GM23248 (cell line): Measurements from ENCODE around the gene SCN4B. TPM values are rescaled to one million over a fixed set of nuclear protein-coding genes. Genes with fewer than 3 reads are reported as not detected.

ENCODE experiments used
- DNase-seq: peaks from one replicate; pipeline ENCODE4 v3.0.0-alpha.2; 2015
- H2AFZ ChIP-seq: fragments of 200-600 bp; sonication (generic); 2 replicates; pipeline ENCODE4 v1.6.1; 2016; ENCODE audit warnings: antibody characterized with exemption
- H3F3A ChIP-seq: fragments of 200-600 bp; sonication (generic); 2 replicates; pipeline ENCODE4 v1.6.1; 2016; ENCODE audit warnings: mild to moderate bottlenecking, antibody characterized with exemption, mixed run types; ENCODE audit not compliant: insufficient read depth
- H3K27ac ChIP-seq: fragments of 200-600 bp; sonication (generic); 2 replicates; pipeline ENCODE4 v1.5.1; 2016; ENCODE audit warnings: mild to moderate bottlenecking
- H3K27me3 ChIP-seq: fragments of 200-600 bp; sonication (generic); replicated peaks from 2 replicates; pipeline ENCODE4 v1.6.1; 2016; ENCODE audit warnings: mild to moderate bottlenecking; ENCODE audit not compliant: insufficient read depth
- H3K36me3 ChIP-seq: fragments of 200-600 bp; sonication (generic); 2 replicates; pipeline ENCODE4 v1.6.1; 2016; ENCODE audit warnings: low read depth, mild to moderate bottlenecking
- H3K4me1 ChIP-seq: fragments of 200-600 bp; sonication (generic); 2 replicates; pipeline ENCODE4 v1.6.1; 2016; ENCODE audit warnings: mild to moderate bottlenecking; ENCODE audit not compliant: insufficient read depth
- H3K4me2 ChIP-seq: fragments of 200-600 bp; sonication (generic); one replicate; pipeline ENCODE4 v1.6.1; 2016; ENCODE audit warnings: mild to moderate bottlenecking; ENCODE audit not compliant: unreplicated experiment
- H3K4me3 ChIP-seq: fragments of 200-600 bp; sonication (generic); 2 replicates; pipeline ENCODE4 v1.5.1; 2016; ENCODE audit warnings: mild to moderate bottlenecking
- H3K79me2 ChIP-seq: fragments of 200-600 bp; sonication (generic); 2 replicates; pipeline ENCODE4 v1.6.1; 2016; ENCODE audit warnings: mild to moderate bottlenecking; ENCODE audit not compliant: insufficient read depth
- H3K9ac ChIP-seq: fragments of 200-600 bp; sonication (generic); 2 replicates; pipeline ENCODE4 v1.6.1; 2016; ENCODE audit warnings: mild to moderate bottlenecking
- H3K9me2 ChIP-seq: fragments of 200-600 bp; sonication (generic); 2 replicates; pipeline ENCODE4 v1.6.1; 2016; ENCODE audit warnings: mixed run types, mild to moderate bottlenecking, moderate library complexity; ENCODE audit not compliant: insufficient read depth
- H3K9me3 ChIP-seq: fragments of 200-600 bp; sonication (generic); one replicate; pipeline ENCODE4 v1.6.1; 2017; ENCODE audit warnings: low read depth
- H4K20me1 ChIP-seq: fragments of 200-600 bp; sonication (generic); 2 replicates; pipeline ENCODE4 v1.6.0; 2016; ENCODE audit not compliant: insufficient read depth
- EZH2 ChIP-seq: fragments of 200-600 bp; sonication (generic); IDR thresholded peaks from 2 replicates; pipeline ENCODE4 v1.6.1; 2018; ENCODE audit warnings: antibody characterized with exemption, mild to moderate bottlenecking; ENCODE audit not compliant: insufficient read depth, poor library complexity, severe bottlenecking
- EZH2phosphoT487 ChIP-seq: fragments of 200-600 bp; sonication (generic); IDR thresholded peaks from 2 replicates; pipeline ENCODE4 v1.6.1; 2018; ENCODE audit warnings: antibody characterized with exemption, moderate library complexity, mild to moderate bottlenecking, low read depth; ENCODE audit not compliant: insufficient read depth
- WGBS, 2 experiments: methylation state at CpG; one replicate each; pipeline ENCODE4 v1.1.6; 2015 to 2017; ENCODE audit warnings: low lambda C conversion rate in 2 of 2, low coverage in 1 of 2; ENCODE audit errors: missing lambda C conversion rate in 2 of 2; 5-methylcytosine and 5-hydroxymethylcytosine counted together
- in situ Hi-C: fragments of 300-500 bp; cut with MboI; formaldehyde crosslinking; loops from 2 replicates; pipeline ENCODE4 v1.15.0; 2020
- polyA plus RNA-seq: library from polyadenylated mRNA; unstranded; fragments of >200 nt; fragmentation: Nextera tagmentation; extraction: Ambion mirVana; gene quantifications from 2 replicates; pipeline ENCODE4 v1.2.1, GENCODE V29; 2016
- total RNA-seq: library from RNA; depleted of rRNA; stranded (reverse); fragments of >200 nt; shearing (Covaris generic); gene quantifications from 2 replicates; pipeline ENCODE4 v1.2.3, GENCODE V29; 2014

The SCN4B gene
- total and polyA plus RNA-seq, 2 experiments from 2014 or later = not detected

DNA sequence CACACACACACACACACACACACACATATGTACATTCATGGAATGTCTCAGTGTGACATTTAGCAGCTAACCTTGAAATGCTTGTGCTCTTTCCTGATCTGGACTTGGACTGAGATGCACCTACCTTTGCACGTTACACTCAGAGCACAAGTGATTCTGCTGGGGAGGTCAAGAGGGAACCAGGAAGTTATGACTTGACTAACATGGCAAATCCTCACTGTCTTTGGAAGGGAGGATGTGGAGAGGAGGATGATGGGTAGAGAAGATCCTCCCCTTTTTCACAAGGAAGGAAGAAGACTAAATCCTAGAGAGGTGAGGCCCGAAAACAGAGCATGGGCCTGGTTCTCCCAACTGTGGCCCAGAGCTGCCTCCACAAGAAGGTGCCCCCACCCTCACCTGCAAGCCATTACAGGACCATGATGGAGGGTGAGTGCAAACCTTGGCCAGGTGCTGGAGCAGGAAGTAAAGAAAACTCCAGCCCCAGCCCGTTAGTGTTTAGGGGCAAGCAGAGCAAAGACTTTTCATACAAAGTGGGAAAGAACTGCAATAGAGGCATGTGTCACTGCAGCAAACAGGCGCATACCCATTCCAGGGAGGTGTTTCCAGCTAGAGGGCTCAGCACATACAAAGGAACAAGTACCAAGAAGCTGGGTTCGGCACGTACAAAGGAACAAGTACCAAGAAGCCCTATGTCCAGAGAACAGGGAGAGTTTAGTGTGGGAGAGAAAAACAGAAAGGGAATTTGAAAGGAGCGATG, 26.4 kb downstream of the SCN4B start:
- H3K4me2 ChIP-seq = no peak overlapping the region
- no peaks in the 10 kb centered on the region for H3K36me3 ChIP-seq
- H3F3A ChIP-seq = no peaks in the 10 kb centered on the region
- no peak for DNase-seq
- no peaks in the 10 kb centered on the region for H3K4me1 ChIP-seq
- H4K20me1 ChIP-seq = no peaks in the 10 kb centered on the region
- in situ Hi-C loops = no loop called here
- no peak overlapping the region for H2AFZ ChIP-seq
- no peaks in the 10 kb centered on the region for H3K9me2 ChIP-seq
- H3K9me3 ChIP-seq = no peaks in the 10 kb centered on the region
- TF ChIP-seq EZH2phosphoT487 = no peak
- no peak for TF ChIP-seq EZH2
- H3K4me3 ChIP-seq = no peak overlapping the region
- H3K27me3 ChIP-seq = peaks cover 3% of the 10 kb centered on the region; the same call in 1 of the 2 replicates
- 48% methylated on average over 7 of the region's 7 CpGs for WGBS, 2 experiments
- no peak overlapping the region for H3K27ac ChIP-seq
- no peaks in the 10 kb centered on the region for H3K79me2 ChIP-seq
- no peak overlapping the region for H3K9ac ChIP-seq

DNA sequence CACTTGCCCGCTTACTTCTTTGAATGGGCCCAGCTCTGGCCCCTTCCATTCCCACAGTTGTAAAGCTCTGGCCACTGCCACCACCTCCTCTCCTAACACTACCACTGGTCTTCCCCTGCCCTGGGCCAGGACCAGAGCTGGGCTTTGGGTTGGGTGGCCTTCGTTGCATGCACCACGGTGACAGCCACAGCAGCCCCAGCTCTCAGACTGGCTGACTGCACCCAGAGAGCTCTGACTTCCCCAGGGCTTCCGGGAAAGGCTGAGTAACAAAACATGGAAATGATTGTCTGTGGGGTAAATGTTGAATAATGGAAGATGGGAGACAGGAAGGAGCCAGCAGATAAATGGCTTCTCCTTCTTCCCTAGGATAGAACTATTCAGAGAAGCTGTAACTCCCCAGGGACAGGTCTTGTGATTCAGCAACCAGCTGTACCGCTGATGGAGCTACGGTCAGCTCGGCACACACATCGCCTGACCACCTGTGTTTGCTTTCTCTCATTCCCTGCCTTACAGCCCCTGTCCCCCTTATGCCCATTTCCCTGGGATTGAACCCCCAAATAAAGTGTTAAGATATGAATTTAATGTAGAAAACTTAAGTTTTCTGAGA, 27.6 kb downstream of the SCN4B start:
- H3K9ac ChIP-seq = no peak overlapping the region
- H3K4me1 ChIP-seq = no peaks in the 10 kb centered on the region
- no peaks in the 10 kb centered on the region for H3K79me2 ChIP-seq
- no peaks in the 10 kb centered on the region for H3K9me3 ChIP-seq
- no peaks in the 10 kb centered on the region for H3K36me3 ChIP-seq
- H3K27ac ChIP-seq = no peak overlapping the region
- H3K27me3 ChIP-seq = peaks cover 3% of the 10 kb centered on the region
- no peaks in the 10 kb centered on the region for H3K9me2 ChIP-seq
- in situ Hi-C loops = no loop called here
- no peak for TF ChIP-seq EZH2
- no peak for TF ChIP-seq EZH2phosphoT487
- DNase-seq = no peak
- no peak overlapping the region for H3K4me3 ChIP-seq
- H3F3A ChIP-seq = no peaks in the 10 kb centered on the region
- H3K4me2 ChIP-seq = no peak overlapping the region
- no peaks in the 10 kb centered on the region for H4K20me1 ChIP-seq
- 72% methylated on average over 8 of the region's 8 CpGs for WGBS, 2 experiments
- no peak overlapping the region for H2AFZ ChIP-seq

DNA sequence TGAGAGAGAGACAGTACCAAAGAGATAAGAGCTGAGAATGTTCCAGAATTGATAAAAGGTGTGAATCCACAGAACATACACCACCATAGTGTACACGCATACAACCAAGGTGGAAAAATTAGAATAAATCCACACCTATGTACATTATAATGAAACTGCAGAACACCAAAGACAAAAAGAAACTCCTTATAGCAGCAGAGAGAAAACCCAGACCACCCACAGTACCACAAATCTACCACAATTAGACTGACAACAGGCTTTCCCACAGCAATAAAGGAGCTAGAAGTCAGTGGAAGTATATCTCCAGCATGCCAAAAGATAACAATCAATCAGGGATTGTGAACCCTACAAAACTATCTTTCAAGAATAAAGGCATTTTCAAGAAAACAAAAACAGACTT, 31.8 kb downstream of the SCN4B start:
- Histone ChIP-seq H4K20me1 (no peaks in the 10 kb centered on the region), H3K9me2 (no peaks in the 10 kb centered on the region), H3K4me1 (no peaks in the 10 kb centered on the region), H3F3A (no peaks in the 10 kb centered on the region), H2AFZ (no peak overlapping the region), H3K36me3 (no peaks in the 10 kb centered on the region), H3K9me3 (no peaks in the 10 kb centered on the region), H3K79me2 (no peaks in the 10 kb centered on the region), H3K4me2 (no peak overlapping the region), H3K4me3 (no peak overlapping the region), H3K9ac (no peak overlapping the region), H3K27me3 (peaks cover 13% of the 10 kb centered on the region), H3K27ac (no peak overlapping the region)
- 88 to 89% methylated on average over 1 of the region's 1 CpG for WGBS, 2 experiments
- in situ Hi-C loops = no loop called here
- TF ChIP-seq EZH2 (no peak), EZH2phosphoT487 (no peak)
- DNase-seq = no peak

DNA sequence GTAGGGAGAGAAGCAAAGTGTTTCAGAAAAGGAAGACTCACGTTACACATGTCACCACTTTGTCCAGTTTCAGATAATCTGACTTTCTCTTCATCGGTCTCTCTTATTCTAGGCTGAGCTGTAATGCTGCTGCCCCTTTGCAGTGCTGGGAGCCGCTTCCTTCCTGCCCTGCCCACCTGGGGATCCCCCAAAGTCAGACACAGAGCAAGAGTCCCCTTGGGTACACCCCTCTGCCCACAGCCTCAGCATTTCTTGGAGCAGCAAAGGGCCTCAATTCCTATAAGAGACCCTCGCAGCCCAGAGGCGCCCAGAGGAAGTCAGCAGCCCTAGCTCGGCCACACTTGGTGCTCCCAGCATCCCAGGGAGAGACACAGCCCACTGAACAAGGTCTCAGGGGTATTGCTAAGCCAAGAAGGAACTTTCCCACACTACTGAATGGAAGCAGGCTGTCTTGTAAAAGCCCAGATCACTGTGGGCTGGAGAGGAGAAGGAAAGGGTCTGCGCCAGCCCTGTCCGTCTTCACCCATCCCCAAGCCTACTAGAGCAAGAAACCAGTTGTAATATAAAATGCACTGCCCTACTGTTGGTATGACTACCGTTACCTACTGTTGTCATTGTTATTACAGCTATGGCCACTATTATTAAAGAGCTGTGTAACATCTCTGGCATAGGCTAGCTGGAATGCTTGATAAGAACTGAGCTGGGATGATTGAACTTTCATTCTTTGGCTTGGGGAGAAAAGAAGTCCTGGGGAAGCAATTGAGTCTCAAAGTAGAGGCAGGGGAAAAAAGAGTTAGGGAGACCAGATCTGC, 34.6 kb downstream of the SCN4B start:
- peaks cover 13% of the 10 kb centered on the region for H3K27me3 ChIP-seq
- no peaks in the 10 kb centered on the region for H4K20me1 ChIP-seq
- H3K9me3 ChIP-seq = no peaks in the 10 kb centered on the region
- H3K4me1 ChIP-seq = no peaks in the 10 kb centered on the region
- H3K79me2 ChIP-seq = no peaks in the 10 kb centered on the region
- DNase-seq = no peak
- no peak overlapping the region for H3K9ac ChIP-seq
- no peak for TF ChIP-seq EZH2phosphoT487
- no peak for TF ChIP-seq EZH2
- no peak overlapping the region for H3K4me2 ChIP-seq
- no peak overlapping the region for H2AFZ ChIP-seq
- no peaks in the 10 kb centered on the region for H3F3A ChIP-seq
- H3K4me3 ChIP-seq = no peak overlapping the region
- no peak overlapping the region for H3K27ac ChIP-seq
- 41 to 53% methylated on average over 9 of the region's 9 CpGs for WGBS, 2 experiments
- no peaks in the 10 kb centered on the region for H3K9me2 ChIP-seq
- H3K36me3 ChIP-seq = no peaks in the 10 kb centered on the region
- in situ Hi-C loops = no loop called here
